NOMO-1 (cell line): ENCODE results near the gene SGPP2.
A peak's percentile ranks its signal among the peaks of the same experiment; 100 is the strongest.

Experiments used
- DNase-seq, 2 experiments: peaks; one replicate each; lab custom pipeline; 2025; ENCODE audit not compliant: unreplicated experiment in 2 of 2; lab: John Stamatoyannopoulos, UW

Gene SGPP2

GRCh38 chr2:222521099-222521498 is 96.8 kb downstream of the SGPP2 start:
- no peak for DNase-seq

GRCh38 chr2:222522082-222522481 is 97.7 kb downstream of the SGPP2 start:
- no peak for DNase-seq

- no peak for DNase-seq
Observed at GRCh38 chr2:222523783-222524544, 99.6 kb downstream of the SGPP2 start.

DNA sequence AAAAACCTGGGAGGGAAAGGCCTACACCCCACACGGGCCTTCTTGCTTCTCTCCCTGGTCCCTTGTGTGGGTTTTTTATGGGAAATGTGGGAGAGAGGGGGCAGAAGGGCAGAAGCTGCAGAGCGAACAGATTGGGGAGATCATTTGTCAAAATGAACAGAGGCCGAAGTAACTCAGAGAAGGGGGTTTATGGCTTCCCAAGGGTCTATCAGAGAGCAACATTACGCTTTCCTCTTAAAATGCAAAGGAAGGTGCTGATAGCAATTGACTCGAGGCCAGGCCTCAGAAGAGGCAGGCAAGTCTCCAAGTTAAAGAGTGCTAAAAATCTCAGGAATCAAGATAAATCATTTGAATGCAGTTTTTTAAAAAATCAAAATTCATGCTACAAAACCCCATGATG is 101.5 kb downstream of the SGPP2 start:
- no peak for DNase-seq

- DNase-seq, result no peak
Observed at GRCh38 chr2:222526480-222527277, 102.3 kb downstream of the SGPP2 start.

- DNase-seq, result no peak
Observed at GRCh38 chr2:222532315-222532714, 108.0 kb downstream of the SGPP2 start.

- no peak for DNase-seq
Observed at GRCh38 chr2:222535477-222535876, 111.1 kb downstream of the SGPP2 start.

DNA sequence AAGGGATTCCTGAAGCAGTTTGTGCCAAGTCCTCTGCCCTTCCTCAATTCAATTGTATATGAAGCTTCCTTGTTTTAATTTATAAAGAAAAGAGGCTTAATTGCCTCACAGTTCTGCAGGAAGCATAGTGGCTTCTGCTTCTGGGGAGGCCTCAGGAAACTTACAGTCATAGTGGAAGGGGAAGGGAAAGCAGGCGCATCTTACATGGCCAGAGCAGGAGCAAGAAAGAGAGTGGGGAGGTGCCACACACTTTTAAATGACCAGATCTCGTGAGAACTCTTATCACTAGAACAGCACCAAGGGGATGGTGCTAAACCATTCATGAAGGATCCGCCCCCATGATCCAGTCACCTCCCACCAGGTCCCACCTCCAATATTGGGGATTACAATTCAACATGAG is 114.2 kb downstream of the SGPP2 start:
- DNase-seq, result no peak

- DNase-seq, result no peak
Observed at GRCh38 chr2:222544661-222545060, 120.3 kb downstream of the SGPP2 start.

DNA sequence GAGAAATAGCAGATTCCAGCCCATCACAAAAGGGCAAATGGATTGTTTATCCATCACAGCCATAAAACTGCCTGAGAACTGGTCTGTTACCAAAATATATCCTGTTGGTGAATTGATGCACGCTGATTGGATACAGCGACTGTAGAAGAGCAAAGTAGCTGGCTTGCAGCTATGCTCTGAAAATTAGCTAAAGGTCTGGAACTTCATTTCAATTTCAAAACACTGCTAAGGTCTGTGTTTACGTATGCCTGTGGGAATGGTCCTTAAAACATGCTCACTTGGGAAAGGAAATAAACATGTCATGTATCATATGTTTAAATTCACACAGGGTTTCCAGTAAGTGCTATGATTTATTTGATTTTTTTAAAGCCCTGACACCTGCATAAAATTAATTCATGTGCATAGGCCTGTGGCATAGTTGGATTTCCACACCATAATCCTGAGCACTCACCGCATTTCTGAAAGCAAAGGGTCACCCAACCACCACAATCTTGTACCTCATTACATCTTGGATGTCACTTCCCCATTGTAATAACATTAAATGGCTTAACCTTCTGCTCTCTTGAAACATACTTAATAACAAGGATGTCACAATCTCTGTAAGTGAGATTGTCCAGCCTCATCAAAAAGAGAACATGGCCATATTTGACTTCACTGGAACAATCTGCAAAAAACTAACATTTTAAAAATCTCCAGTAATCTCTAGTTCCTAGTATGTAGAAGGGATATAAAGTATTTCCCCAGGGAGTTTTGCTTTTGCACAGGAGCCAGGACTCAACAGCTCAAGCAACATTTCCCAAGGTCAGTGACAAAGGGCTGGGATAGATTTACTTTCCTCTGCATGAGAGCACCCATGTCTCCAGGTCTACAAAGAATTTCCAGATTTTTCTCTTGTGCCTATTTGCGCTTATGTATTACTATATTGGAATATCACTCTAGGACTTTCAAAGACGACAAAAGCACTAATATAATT is 121.8 kb downstream of the SGPP2 start:
- DNase-seq, result peak; percentile 69 to 90

GRCh38 chr2:222547083-222547482 is 122.7 kb downstream of the SGPP2 start:
- DNase-seq, result no peak

GRCh38 chr2:222548992-222549391 is 124.6 kb downstream of the SGPP2 start:
- no peak for DNase-seq

- no peak for DNase-seq
Observed at GRCh38 chr2:222554517-222554916, 130.2 kb downstream of the SGPP2 start.

DNA sequence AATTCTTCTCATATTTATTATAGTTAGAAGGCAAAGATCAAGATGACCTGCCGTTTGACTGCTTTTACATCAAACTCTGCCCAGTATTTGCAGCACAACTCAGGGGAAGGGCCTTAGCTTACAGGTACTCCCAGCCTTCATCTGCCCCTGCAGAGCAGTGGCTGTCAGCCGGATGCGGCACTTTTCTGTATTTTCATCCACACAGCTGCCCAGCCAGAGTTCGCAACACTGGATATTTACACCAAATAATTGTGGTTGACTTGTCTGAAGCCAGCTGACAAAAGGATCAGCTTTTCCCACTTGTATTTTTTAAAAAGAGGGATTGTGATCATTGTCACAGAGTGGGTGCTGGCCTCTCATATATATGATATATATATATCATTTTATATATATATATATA is 136.8 kb downstream of the SGPP2 start:
- no peak for DNase-seq

- DNase-seq, result peak; percentile 61 to 67
Observed at GRCh38 chr2:222561817-222562645, 137.7 kb downstream of the SGPP2 start.

GRCh38 chr2:222563106-222563718 is 138.9 kb downstream of the SGPP2 start:
- no peak for DNase-seq

DNA sequence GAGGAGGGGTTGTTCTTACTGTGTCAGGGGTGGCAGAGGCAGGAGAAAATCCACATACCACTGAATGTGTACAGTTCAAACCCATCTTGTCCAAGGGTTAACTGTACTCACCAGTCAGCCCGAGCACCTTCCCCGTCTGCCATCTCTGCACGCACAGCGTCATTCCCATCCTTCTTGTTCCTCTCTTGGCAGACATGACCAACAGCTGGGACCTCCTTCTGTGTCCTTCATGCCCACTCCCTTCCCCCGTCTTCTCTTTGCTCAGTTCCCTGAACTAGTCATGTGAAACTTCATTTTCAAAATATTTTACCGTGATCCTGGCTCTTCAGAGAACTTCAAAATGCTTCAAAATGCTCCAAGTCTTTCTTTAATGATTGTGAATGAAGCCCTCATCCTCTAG is 139.6 kb downstream of the SGPP2 start:
- no peak for DNase-seq

GRCh38 chr2:222566229-222566628 is 141.9 kb downstream of the SGPP2 start:
- DNase-seq, result no peak

GRCh38 chr2:222568865-222569264 is 144.5 kb downstream of the SGPP2 start:
- DNase-seq, result no peak

- no peak for DNase-seq
Observed at GRCh38 chr2:222569826-222570225, 145.5 kb downstream of the SGPP2 start.
